Cardiac septum (tissue), 1 donor: Measurements from ENCODE around the gene PSAPL1. TPM values are rescaled to one million over a fixed set of nuclear protein-coding genes. Genes with fewer than 3 reads are reported as not detected.

Source experiments
- DNase-seq: peaks from one replicate; pipeline ENCODE4 v3.0.0-alpha.2; 2020; ENCODE audit warnings: low spot score
- intact Hi-C: fragments of 100-400 bp; cut with DNase I; formaldehyde crosslinking; loops from one replicate; pipeline ENCODE4 v1.14.0; 2022
- total RNA-seq: library from RNA; stranded (reverse); fragmentation: NEBNext Ultra II Directional; extraction: Animal tissue kit (Norgen Biotek cat#: 25700); gene quantifications from one replicate; pipeline ENCODE4 v1.2.1, GENCODE V29; 2021
- donor health status: DM: no; HTN: no; CAD: no.

PSAPL1 gene
- total RNA-seq, 1 donor from 2014 or later = not detected

- peak; percentile 57 for DNase-seq
- intact Hi-C loops = no loop called here
Measured at GRCh38 chr4:7422898-7423180, 11.9 kb downstream of the PSAPL1 start.

GRCh38 chr4:7422151-7422897 lies 12.4 kb downstream of the PSAPL1 start:
- intact Hi-C loops = no loop called here
- DNase-seq = peak; percentile 73

- DNase-seq = peak; percentile 47
- intact Hi-C loops = no loop called here
Measured at GRCh38 chr4:7421356-7422150, 13.2 kb downstream of the PSAPL1 start.

GRCh38 chr4:7420661-7421040 lies 14.1 kb downstream of the PSAPL1 start:
- intact Hi-C loops = no loop called here
- peak; percentile 74 for DNase-seq

GRCh38 chr4:7419961-7420660 lies 14.6 kb downstream of the PSAPL1 start:
- intact Hi-C loops = no loop called here

GRCh38 chr4:7418131-7418943 lies 16.4 kb downstream of the PSAPL1 start:
- peak; percentile 35 for DNase-seq
- intact Hi-C loops = no loop called here

More at GRCh38 chr4:7419961-7420660, 14.6 kb downstream of the PSAPL1 start:
- DNase-seq = peak; percentile 77

- intact Hi-C loops = no loop called here
- peak; percentile 27 for DNase-seq
Measured at GRCh38 chr4:7417639-7418038, 17.1 kb downstream of the PSAPL1 start.

GRCh38 chr4:7416745-7417432 lies 17.8 kb downstream of the PSAPL1 start:
- intact Hi-C loops = no loop called here
- DNase-seq = peak; percentile 39

GRCh38 chr4:7415927-7416686 lies 18.6 kb downstream of the PSAPL1 start:
- intact Hi-C loops = no loop called here
- peak; percentile 38 for DNase-seq

- peak; percentile 58 for DNase-seq
- intact Hi-C loops = no loop called here
Measured at GRCh38 chr4:7414736-7415510, 19.8 kb downstream of the PSAPL1 start.

GRCh38 chr4:7414046-7414445 lies 20.7 kb downstream of the PSAPL1 start:
- peak; percentile 41 for DNase-seq
- intact Hi-C loops = no loop called here

- peak; percentile 49 for DNase-seq
- intact Hi-C loops = no loop called here
Measured at GRCh38 chr4:7412554-7412912, 22.2 kb downstream of the PSAPL1 start.

- intact Hi-C loops = no loop called here
- DNase-seq = peak; percentile 67
Measured at GRCh38 chr4:7411896-7412553, 22.7 kb downstream of the PSAPL1 start.

GRCh38 chr4:7411491-7411890 lies 23.2 kb downstream of the PSAPL1 start:
- intact Hi-C loops = no loop called here
- no peak for DNase-seq

GRCh38 chr4:7410446-7410845 lies 24.3 kb downstream of the PSAPL1 start:
- intact Hi-C loops = no loop called here
- DNase-seq = no peak

GRCh38 chr4:7408166-7408565 lies 26.6 kb downstream of the PSAPL1 start:
- DNase-seq = no peak
- intact Hi-C loops = no loop called here

- peak; percentile 68 for DNase-seq
- intact Hi-C loops = no loop called here
Measured at GRCh38 chr4:7403001-7403400, 31.7 kb downstream of the PSAPL1 start.
